Fibroblast of lung (primary cell): Measurements from ENCODE around the gene RAET1E. TPM values are rescaled to one million over a fixed set of nuclear protein-coding genes. Genes with fewer than 3 reads are reported as not detected.

ENCODE experiments used
- DNase-seq, 2 donors: peaks; one replicate each; pipeline versions ENCODE4 v3.0.0 to v3.0.0-alpha.2; 2010; ENCODE audit warnings: low read depth in 2 of 2
- H2AFZ ChIP-seq: 2 replicates; pipeline ENCODE4 v1.5.1; 2012; ENCODE audit warnings: low read length, control low read depth, inconsistent platforms
- H3K27ac ChIP-seq: 2 replicates; pipeline ENCODE4 v1.5.1; 2011; ENCODE audit warnings: low read length, control low read depth; ENCODE audit not compliant: insufficient read depth
- H3K27me3 ChIP-seq: 2 replicates; pipeline ENCODE4 v1.5.1; 2011; ENCODE audit warnings: mild to moderate bottlenecking, low read length; ENCODE audit not compliant: control insufficient read depth, insufficient read depth
- H3K36me3 ChIP-seq: 2 replicates; pipeline ENCODE4 v1.5.1; 2011; ENCODE audit warnings: low read length; ENCODE audit not compliant: control insufficient read depth, insufficient read depth
- H3K4me1 ChIP-seq: 2 replicates; pipeline ENCODE4 v1.5.1; 2011; ENCODE audit warnings: low read length; ENCODE audit not compliant: control insufficient read depth, insufficient read depth; ENCODE audit errors: extremely low read depth
- H3K4me2 ChIP-seq: 2 replicates; pipeline ENCODE4 v1.5.1; 2011; ENCODE audit warnings: low read length, control low read depth; ENCODE audit not compliant: insufficient read depth; ENCODE audit errors: extremely low read depth
- H3K4me3 ChIP-seq, 4 experiments: fragments of 200-600 bp in 1 of 4; sonication (generic) in 1 of 4; replicated peaks in 1 of 4; 2 replicates each; pipeline ENCODE4 v1.5.1; 2011 to 2016; ENCODE audit warnings: low read length in 4 of 4, low read depth in 3 of 4, mild to moderate bottlenecking in 3 of 4, control low read depth in 2 of 4, inconsistent platforms in 1 of 4, mixed read lengths in 1 of 4; ENCODE audit not compliant: insufficient read depth in 1 of 4; ENCODE audit errors: control extremely low read depth in 1 of 4
- H3K79me2 ChIP-seq: 2 replicates; pipeline ENCODE4 v1.5.1; 2012; ENCODE audit warnings: mild to moderate bottlenecking, low read length, inconsistent platforms; ENCODE audit not compliant: control insufficient read depth, insufficient read depth
- H3K9ac ChIP-seq: 2 replicates; pipeline ENCODE4 v1.5.1; 2011; ENCODE audit warnings: mild to moderate bottlenecking, low read length, control low read depth; ENCODE audit not compliant: insufficient read depth
- H3K9me3 ChIP-seq: 2 replicates; pipeline ENCODE4 v1.5.1; 2012; ENCODE audit warnings: low read depth, low read length; ENCODE audit not compliant: control insufficient read depth, insufficient read depth
- H4K20me1 ChIP-seq: 2 replicates; pipeline ENCODE4 v1.5.1; 2011; ENCODE audit warnings: low read length; ENCODE audit not compliant: control insufficient read depth, insufficient read depth; ENCODE audit errors: extremely low read depth
- CTCF ChIP-seq, 2 donors: IDR thresholded peaks in 1 of 2; conservative IDR thresholded peaks in 1 of 2; 1 replicate in 1 of 2; 2 replicates in 1 of 2; pipeline ENCODE4 v1.5.1; 2011 to 2012; ENCODE audit warnings: low read length in 2 of 2, control low read depth in 1 of 2, inconsistent platforms in 1 of 2, low read depth in 1 of 2, mild to moderate bottlenecking in 1 of 2
- EZH2 ChIP-seq: IDR thresholded peaks from 2 replicates; pipeline ENCODE4 v1.5.1; 2012; ENCODE audit warnings: low read length, control low read depth, mild to moderate bottlenecking; ENCODE audit errors: missing control alignments
- polyA plus RNA-seq, 2 donors: library from polyadenylated mRNA; depleted of rRNA in 1 of 2; stranded (reverse) in 1 of 2; unstranded in 1 of 2; fragments of >200 nt; gene quantifications; 2 replicates each; pipeline ENCODE4 v1.2.1, GENCODE V29; 2011 to 2012; ENCODE audit warnings: missing spikeins in 1 of 2
- total RNA-seq: library from RNA; depleted of rRNA; stranded (reverse); fragments of >200 nt; gene quantifications from 2 replicates; pipeline ENCODE4 v1.2.1, GENCODE V29; 2014

RAET1E gene
- total and polyA plus RNA-seq, 2 donors (not counting 1 experiment from before 2014, with no cell fraction given), result 0.12 to 1.5 TPM

DNA sequence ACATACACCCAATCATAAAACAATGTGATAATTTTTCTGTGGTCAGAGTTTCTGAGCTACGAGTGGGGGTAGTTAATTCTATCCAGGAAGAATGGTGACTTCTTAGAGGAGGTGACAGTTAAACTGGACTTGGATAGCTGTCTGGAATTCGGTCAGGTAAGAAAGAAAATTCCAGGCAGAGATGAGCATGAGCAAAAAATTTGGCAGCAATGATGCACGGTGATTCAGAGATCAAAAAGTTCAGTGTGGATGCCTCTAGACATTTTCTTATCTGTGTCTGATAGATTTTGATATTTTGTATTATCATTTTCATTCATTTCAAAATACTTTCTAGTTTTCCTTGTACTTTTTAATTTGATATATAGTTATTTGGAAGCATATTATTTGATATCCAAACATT lies 12.0 kb downstream of the RAET1E start:
- H3K36me3 ChIP-seq, result no peaks in the 10 kb centered on the region
- no peak for TF ChIP-seq EZH2
- no peak for TF ChIP-seq CTCF (conservative IDR thresholded peaks at IDR 0.05 in 1 of 2, IDR thresholded peaks at IDR 0.05 in 1 of 2; ENCODE audit: low read depth in 1 of 2, low read length in 2 of 2)

GRCh38 chr6:149884617-149885016 lies 13.3 kb downstream of the RAET1E start:
- H2AFZ ChIP-seq, result no peak overlapping the region
- DNase-seq, result no peak
- H4K20me1 ChIP-seq, result no peaks in the 10 kb centered on the region
- H3K4me1 ChIP-seq, result peaks cover 18% of the 10 kb centered on the region
- no peaks in the 10 kb centered on the region for H3K79me2 ChIP-seq
- no peaks in the 10 kb centered on the region for H3K36me3 ChIP-seq
- no peak overlapping the region for H3K27ac ChIP-seq
- H3K9ac ChIP-seq, result no peak overlapping the region
- TF ChIP-seq CTCF (conservative IDR thresholded peaks at IDR 0.05 in 1 of 2, IDR thresholded peaks at IDR 0.05 in 1 of 2; ENCODE audit: low read depth in 1 of 2, low read length in 2 of 2), result no peak
- TF ChIP-seq EZH2, result no peak
- no peak overlapping the region for H3K4me3 ChIP-seq
- no peaks in the 10 kb centered on the region for H3K9me3 ChIP-seq
- H3K4me2 ChIP-seq, result peak overlapping the region; percentile 48
- H3K27me3 ChIP-seq, result peaks cover 4% of the 10 kb centered on the region

More for the DNA sequence above, 12.0 kb downstream of the RAET1E start:
- Histone ChIP-seq H3K9me3 (no peaks in the 10 kb centered on the region), H3K79me2 (no peaks in the 10 kb centered on the region), H3K27ac (no peak overlapping the region), H3K9ac (no peak overlapping the region), H4K20me1 (no peaks in the 10 kb centered on the region), H3K4me3 (no peak overlapping the region), H3K4me2 (no peak overlapping the region), H3K4me1 (peaks cover 18% of the 10 kb centered on the region), H2AFZ (no peak overlapping the region), H3K27me3 (peaks cover 4% of the 10 kb centered on the region)
- DNase-seq, result no peak

DNA sequence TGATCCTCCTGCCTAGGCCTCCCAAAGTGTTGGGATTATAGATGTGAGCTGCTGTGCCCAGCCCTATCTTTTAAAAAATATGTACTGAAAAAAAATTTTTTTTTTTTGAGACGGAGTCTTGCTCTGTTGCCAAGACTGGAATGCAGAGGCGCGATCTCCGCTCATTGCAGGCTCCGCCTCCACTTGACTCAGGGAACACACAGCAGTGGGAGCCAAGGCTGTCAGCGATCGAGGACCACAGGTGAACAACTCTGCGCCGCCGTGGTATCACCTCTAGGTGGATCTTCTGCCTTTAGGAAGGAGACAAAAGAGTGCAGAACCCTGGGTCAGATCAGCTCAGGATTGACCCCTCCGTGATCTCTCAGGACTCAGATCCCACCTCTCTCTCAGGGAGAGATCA lies 13.7 kb downstream of the RAET1E start:
- Histone ChIP-seq H4K20me1 (no peaks in the 10 kb centered on the region), H3K36me3 (no peaks in the 10 kb centered on the region), H3K27ac (no peak overlapping the region), H3K9ac (no peak overlapping the region), H3K27me3 (peaks cover 4% of the 10 kb centered on the region), H2AFZ (no peak overlapping the region), H3K9me3 (no peaks in the 10 kb centered on the region), H3K4me2 (peak overlapping the region; percentile 48), H3K4me1 (peaks cover 18% of the 10 kb centered on the region), H3K4me3 (no peak overlapping the region), H3K79me2 (no peaks in the 10 kb centered on the region)
- TF ChIP-seq EZH2, result no peak
- DNase-seq, result peak; percentile 30 to 50
